ENCODE results near the gene ATMIN.
A peak's percentile ranks its signal among the peaks of the same experiment; 100 is the strongest.

ATMIN gene

DNA sequence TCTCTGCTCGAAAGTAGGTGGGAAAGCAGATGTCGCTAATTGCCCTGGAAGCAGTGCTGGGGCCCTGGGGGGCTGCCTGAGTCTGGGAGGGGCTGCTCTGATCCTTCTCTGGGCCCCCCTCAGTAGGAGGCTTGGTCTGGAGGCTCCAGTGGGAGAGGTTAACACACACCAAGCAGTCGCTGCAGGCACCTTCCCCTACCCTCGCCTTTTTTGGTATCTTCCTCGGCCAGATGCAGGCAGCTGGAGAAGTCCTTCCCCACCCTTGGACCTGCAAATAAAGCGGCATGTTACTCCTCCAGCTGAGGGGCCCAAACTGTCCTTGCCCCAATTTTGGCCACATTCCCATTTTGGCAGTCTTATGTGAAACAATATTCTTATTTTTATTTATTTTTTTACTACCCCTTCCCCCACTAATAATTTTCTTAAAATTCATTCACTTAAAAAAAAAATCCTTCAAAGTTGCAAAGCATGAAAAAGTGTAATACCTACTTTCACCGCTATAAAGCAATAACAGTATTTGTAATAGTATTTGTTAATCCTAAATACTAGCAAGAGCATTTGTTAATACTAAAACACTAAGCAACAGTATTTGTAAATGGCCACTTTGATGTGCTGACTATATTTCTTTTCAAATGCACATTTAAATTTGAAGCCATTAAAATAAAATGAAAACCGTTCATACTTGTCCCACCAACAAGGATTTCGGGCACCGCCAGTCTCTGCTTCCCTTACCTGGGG lies 26.4 kb downstream of the ATMIN start:
- no peak for DNase-seq (ENCODE audit: low read depth)
- H3K4me3 ChIP-seq (replicated peaks; ENCODE audit: low read depth, low read length) = no peak overlapping the region
- TF ChIP-seq, protein P1, sequence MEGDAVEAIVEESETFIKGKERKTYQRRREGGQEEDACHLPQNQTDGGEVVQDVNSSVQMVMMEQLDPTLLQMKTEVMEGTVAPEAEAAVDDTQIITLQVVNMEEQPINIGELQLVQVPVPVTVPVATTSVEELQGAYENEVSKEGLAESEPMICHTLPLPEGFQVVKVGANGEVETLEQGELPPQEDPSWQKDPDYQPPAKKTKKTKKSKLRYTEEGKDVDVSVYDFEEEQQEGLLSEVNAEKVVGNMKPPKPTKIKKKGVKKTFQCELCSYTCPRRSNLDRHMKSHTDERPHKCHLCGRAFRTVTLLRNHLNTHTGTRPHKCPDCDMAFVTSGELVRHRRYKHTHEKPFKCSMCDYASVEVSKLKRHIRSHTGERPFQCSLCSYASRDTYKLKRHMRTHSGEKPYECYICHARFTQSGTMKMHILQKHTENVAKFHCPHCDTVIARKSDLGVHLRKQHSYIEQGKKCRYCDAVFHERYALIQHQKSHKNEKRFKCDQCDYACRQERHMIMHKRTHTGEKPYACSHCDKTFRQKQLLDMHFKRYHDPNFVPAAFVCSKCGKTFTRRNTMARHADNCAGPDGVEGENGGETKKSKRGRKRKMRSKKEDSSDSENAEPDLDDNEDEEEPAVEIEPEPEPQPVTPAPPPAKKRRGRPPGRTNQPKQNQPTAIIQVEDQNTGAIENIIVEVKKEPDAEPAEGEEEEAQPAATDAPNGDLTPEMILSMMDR (IDR thresholded peaks at IDR 0.05; ENCODE audit: low read length, missing control alignments) = no peak

DNA sequence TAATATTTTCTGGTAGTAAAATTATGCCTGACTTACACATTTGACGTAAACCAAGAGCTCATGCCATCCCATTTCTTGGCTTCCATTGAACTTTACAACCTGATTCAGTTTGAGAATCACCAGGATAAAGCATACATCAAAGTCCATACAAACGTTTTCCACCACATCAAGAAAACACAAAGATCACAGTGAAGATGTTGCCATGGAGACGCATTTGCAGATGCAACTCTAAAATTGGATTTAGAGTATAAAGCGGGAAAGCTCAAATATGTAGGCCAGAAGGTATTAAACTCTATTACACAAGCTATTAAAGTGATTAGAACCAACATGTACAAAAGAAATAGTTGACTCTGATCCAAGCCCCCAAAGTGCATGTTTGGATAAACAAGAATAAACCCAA lies 31.0 kb downstream of the ATMIN start:
- no peak for DNase-seq (ENCODE audit: low read depth)
- H3K4me3 ChIP-seq (replicated peaks; ENCODE audit: low read depth, low read length) = no peak overlapping the region
- TF ChIP-seq, protein P1 (IDR thresholded peaks at IDR 0.05; ENCODE audit: low read length, missing control alignments) = no peak

DNA sequence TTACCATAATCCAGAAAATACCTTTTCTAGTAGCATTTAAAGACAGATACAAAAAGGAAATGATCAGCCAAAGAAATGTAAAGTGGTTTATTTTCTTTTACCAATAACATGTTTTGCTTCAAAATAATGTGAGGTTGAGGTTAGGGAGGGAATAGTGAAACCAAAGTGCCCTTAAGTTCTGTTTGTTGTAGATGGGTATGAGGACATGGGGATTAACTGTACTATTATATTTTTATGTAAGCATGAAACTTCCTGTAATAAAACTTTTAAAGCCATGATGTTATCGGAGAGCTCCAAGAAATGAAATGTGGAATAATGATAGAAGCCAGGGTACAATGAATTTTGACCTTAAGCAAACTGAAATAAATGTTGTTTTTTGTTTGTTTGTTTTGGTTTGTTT lies 31.5 kb downstream of the ATMIN start:
- DNase-seq (ENCODE audit: low read depth) = no peak
- H3K4me3 ChIP-seq (replicated peaks; ENCODE audit: low read depth, low read length) = no peak overlapping the region
- TF ChIP-seq, protein P1 (IDR thresholded peaks at IDR 0.05; ENCODE audit: low read length, missing control alignments) = no peak

DNA sequence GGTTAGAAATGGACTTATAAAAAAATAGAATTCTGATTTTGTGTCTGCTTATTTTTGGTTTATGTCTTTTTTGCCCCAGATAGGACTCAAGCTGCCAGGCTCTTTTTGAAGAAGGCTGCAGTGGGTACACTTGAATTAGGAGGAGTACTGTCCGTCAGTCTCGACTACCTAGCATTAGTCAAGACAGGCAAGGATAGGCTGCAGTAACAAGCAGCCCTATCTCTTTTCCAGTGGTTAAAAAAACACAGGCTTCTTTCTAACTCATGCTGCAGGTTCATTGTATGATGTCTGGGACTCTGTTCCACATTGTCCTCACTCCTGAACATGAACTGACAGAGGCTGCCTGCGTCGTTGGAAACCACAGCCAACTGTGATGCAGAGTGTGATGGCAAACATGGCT lies 33.4 kb downstream of the ATMIN start:
- TF ChIP-seq, protein P1 (IDR thresholded peaks at IDR 0.05; ENCODE audit: low read length, missing control alignments) = no peak
- no peak for DNase-seq (ENCODE audit: low read depth)

DNA sequence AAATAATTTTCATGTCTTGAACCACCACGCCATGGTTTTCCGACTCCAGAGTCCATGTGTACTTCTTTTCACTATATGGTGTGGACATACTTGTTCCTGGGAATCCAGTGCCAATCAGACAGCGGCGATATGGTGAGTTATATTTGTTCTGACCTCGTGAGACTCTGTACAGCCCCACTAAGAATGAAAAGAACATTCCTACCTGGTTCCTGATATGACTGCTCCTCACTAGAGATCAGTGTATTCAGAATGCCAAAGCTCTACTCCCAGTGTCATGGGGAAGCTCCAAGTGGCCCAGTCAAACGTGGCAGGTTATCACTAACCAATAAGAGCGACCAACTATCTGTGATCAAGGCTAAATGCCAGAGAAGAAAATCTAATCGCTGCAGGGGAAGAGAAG lies 35.3 kb downstream of the ATMIN start:
- TF ChIP-seq, protein P1 (IDR thresholded peaks at IDR 0.05; ENCODE audit: low read length, missing control alignments) = no peak
- DNase-seq (ENCODE audit: low read depth) = no peak
- H3K4me3 ChIP-seq (replicated peaks; ENCODE audit: low read depth, low read length) = no peak overlapping the region

More for the DNA sequence above, 33.4 kb downstream of the ATMIN start:
- no peak overlapping the region for H3K4me3 ChIP-seq (replicated peaks; ENCODE audit: low read depth, low read length)

DNA sequence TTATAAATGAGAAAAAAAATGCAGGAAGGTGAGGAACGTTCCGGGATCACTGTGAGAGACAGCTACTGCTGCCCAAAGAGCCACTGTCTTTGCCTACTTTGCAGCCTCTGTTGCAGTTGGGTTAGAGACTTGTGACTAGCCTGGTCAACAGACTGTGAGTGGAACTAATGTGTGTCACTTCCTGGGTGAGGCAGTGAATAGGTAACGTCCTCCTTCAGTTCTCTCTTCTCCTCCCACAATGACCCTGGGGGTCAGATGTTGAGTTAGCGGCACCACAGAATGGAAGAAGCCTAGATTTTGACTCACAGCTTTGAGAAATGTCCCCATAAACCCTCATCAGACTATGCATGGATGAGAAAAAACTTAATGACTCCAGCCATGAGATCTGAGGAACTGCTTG lies 36.2 kb downstream of the ATMIN start:
- DNase-seq (ENCODE audit: low read depth) = peak; percentile 14
- TF ChIP-seq, protein P1 (IDR thresholded peaks at IDR 0.05; ENCODE audit: low read length, missing control alignments) = no peak
- H3K4me3 ChIP-seq (replicated peaks; ENCODE audit: low read depth, low read length) = no peak overlapping the region
